OCI-LY3 (cell line): ENCODE data around the gene COL6A5.

Experiments
- EZH2phosphoT487 ChIP-seq: fragments of 200-600 bp; shearing (Covaris generic); IDR thresholded peaks from 2 replicates; pipeline ENCODE4 v1.6.1; 2018; ENCODE audit warnings: antibody characterized with exemption, mixed run types, low read depth
- TF ChIP-seq, protein P1 (sequence below): fragments of 200-600, 300-600 bp; sonication (generic); IDR thresholded peaks from 2 replicates; pipeline ENCODE4 v1.5.1; 2014; ENCODE audit warnings: antibody characterized with exemption, low read length, low read depth

DNA sequence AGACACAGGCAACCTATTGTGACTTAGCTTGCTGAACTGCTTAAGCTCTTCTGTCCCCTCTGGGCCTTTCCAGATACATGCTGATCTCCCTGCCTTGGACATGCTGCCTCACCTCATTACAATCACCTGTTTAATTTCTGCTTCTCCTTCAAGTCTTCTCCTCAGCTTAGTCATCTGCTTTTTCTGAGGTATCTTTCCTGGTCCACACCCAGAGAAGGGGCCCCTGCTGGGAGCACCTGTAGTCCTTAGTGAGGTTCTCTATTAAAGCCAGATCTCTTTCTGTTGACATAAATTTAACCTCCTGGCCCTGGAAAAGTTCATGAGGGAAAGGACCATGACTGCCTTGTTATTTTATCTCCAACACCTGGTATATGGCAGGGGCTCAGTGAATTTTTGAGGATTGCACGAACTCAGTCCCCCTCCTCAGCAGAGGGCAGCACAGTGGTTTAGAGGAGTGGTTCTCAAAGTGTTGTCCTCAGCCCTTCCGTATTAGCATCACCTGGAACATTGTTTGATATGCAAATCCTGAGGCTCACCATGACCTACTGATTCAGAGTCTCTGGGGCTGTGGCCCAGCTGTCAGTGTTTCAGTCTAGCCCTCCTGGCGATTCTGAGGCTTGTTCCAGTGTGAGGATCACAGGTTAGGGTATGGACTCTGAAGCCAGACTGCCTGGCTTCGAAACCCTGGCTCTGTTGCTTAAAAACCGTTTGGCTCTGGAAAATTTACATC lies 184.2 kb downstream of the COL6A5 start:
- TF ChIP-seq, protein P1, sequence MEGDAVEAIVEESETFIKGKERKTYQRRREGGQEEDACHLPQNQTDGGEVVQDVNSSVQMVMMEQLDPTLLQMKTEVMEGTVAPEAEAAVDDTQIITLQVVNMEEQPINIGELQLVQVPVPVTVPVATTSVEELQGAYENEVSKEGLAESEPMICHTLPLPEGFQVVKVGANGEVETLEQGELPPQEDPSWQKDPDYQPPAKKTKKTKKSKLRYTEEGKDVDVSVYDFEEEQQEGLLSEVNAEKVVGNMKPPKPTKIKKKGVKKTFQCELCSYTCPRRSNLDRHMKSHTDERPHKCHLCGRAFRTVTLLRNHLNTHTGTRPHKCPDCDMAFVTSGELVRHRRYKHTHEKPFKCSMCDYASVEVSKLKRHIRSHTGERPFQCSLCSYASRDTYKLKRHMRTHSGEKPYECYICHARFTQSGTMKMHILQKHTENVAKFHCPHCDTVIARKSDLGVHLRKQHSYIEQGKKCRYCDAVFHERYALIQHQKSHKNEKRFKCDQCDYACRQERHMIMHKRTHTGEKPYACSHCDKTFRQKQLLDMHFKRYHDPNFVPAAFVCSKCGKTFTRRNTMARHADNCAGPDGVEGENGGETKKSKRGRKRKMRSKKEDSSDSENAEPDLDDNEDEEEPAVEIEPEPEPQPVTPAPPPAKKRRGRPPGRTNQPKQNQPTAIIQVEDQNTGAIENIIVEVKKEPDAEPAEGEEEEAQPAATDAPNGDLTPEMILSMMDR, result no peak
- no peak for TF ChIP-seq EZH2phosphoT487
